HCT116 (cell line): Measurements from ENCODE around the gene GPR107. TPM values are rescaled to one million over a fixed set of nuclear protein-coding genes. Genes with fewer than 3 reads are reported as not detected.

Experiments
- ATAC-seq: fragments of 200-7000 bp; cut with Tn5 transposase; 2 replicates; pipeline ENCODE4 v1.9.1; 2020; ENCODE audit warnings: mild to moderate bottlenecking, moderate library complexity
- BruUV-seq: library from RNA; stranded (reverse); fragments of 400-500 nt; replicated peaks from 2 replicates; lab custom pipeline; 2021; lab: Mats Ljungman, UMichigan
- CTCF ChIA-PET: fragments of 300-600 bp; sonication (Branson Sonifier 250); formaldehyde crosslinking; loops from one replicate; lab custom pipeline; 2021; ENCODE audit warnings: antibody characterized with exemption; lab: Charles Lee
- POLR2A ChIA-PET: fragments of 300-600, 350-600 bp; sonication (Branson Sonifier 250); formaldehyde crosslinking; loops from one replicate; lab custom pipeline; 2021; ENCODE audit warnings: antibody characterized with exemption; lab: Charles Lee
- RAD21 ChIA-PET, 2 experiments: fragments of 300-600 bp; sonication (Branson Sonifier 250); formaldehyde crosslinking; loops; one replicate each; lab custom pipeline; 2023; ENCODE audit warnings: low total read pairs in 2 of 2; ENCODE audit not compliant: uncharacterized antibody in 2 of 2, unreplicated experiment in 2 of 2, low non-redundant PET in 1 of 2; lab: Charles Lee
- DNase-seq: peaks from one replicate; pipeline ENCODE4 v3.0.0-alpha.2; 2010; ENCODE audit warnings: low read depth, low spot score
- H2AFZ ChIP-seq: fragments of 200-600 bp; shearing (Covaris generic), sonication (generic); 2 replicates; pipeline ENCODE4 v1.6.1; 2017; ENCODE audit warnings: low read depth, mixed run types, mixed read lengths, antibody characterized with exemption, low read length; ENCODE audit not compliant: poor library complexity, severe bottlenecking
- H3K27ac ChIP-seq: 2 replicates; pipeline ENCODE4 v1.5.1; 2012; ENCODE audit warnings: low read depth, low read length
- H3K27me3 ChIP-seq: fragments of 200-600 bp; sonication (generic); 2 replicates; pipeline ENCODE4 v1.6.1; 2016; ENCODE audit warnings: mixed run types, low read length, mixed read lengths; ENCODE audit not compliant: insufficient read depth
- H3K36me3 ChIP-seq, 2 experiments: fragments of 200-500 bp in 1 of 2; fragments of 200-600 bp in 1 of 2; sonication (Bioruptor generic) in 1 of 2; sonication (generic) in 1 of 2; 2 replicates each; pipeline versions ENCODE4 v1.5.1 to v1.6.1; 2014 to 2016; ENCODE audit warnings: low read length in 2 of 2, inconsistent platforms in 1 of 2, mixed read lengths in 1 of 2, mixed run types in 1 of 2; ENCODE audit not compliant: insufficient read depth in 2 of 2, control insufficient read depth in 1 of 2
- H3K4me1 ChIP-seq, 2 experiments: fragments of 200-600 bp in 1 of 2; sonication (generic) in 1 of 2; 2 replicates each; pipeline versions ENCODE4 v1.5.1 to v1.6.1; 2012 to 2017; ENCODE audit warnings: low read length in 2 of 2, inconsistent platforms in 1 of 2, mild to moderate bottlenecking in 1 of 2, mixed read lengths in 1 of 2, mixed run types in 1 of 2, moderate library complexity in 1 of 2; ENCODE audit not compliant: insufficient read depth in 2 of 2, control insufficient read depth in 1 of 2
- H3K4me2 ChIP-seq: fragments of 200-600 bp; sonication (generic); 2 replicates; pipeline ENCODE4 v1.6.1; 2017; ENCODE audit warnings: mixed run types, low read length, mixed read lengths
- H3K4me3 ChIP-seq, 2 experiments: fragments of 200-600 bp in 1 of 2; sonication (generic) in 1 of 2; replicated peaks in 1 of 2; 2 replicates each; pipeline ENCODE4 v1.5.1; 2011 to 2016; ENCODE audit warnings: low read length in 2 of 2, control low read depth in 1 of 2, low read depth in 1 of 2, mild to moderate bottlenecking in 1 of 2, mixed read lengths in 1 of 2, mixed run types in 1 of 2
- H3K79me2 ChIP-seq: fragments of 200-600 bp; sonication (generic); 2 replicates; pipeline ENCODE4 v1.6.1; 2017; ENCODE audit warnings: mild to moderate bottlenecking, mixed run types, low read length, moderate library complexity, mixed read lengths; ENCODE audit not compliant: insufficient read depth
- H3K9ac ChIP-seq: fragments of 200-600 bp; sonication (generic); 2 replicates; pipeline ENCODE4 v1.6.1; 2016; ENCODE audit warnings: low read length, mixed read lengths
- H3K9me2 ChIP-seq: fragments of 200-600 bp; sonication (generic), shearing (Covaris generic); 2 replicates; pipeline ENCODE4 v1.6.1; 2017; ENCODE audit warnings: mixed run types, mild to moderate bottlenecking, moderate library complexity; ENCODE audit not compliant: insufficient read depth
- H3K9me3 ChIP-seq, 2 experiments: fragments of 200-500 bp in 1 of 2; fragments of 200-600 bp in 1 of 2; sonication (Bioruptor generic) in 1 of 2; sonication (generic) in 1 of 2; 2 replicates each; pipeline ENCODE4 v1.6.1; 2014 to 2017; ENCODE audit warnings: low read length in 2 of 2, mixed read lengths in 2 of 2, inconsistent platforms in 1 of 2, low read depth in 1 of 2, mild to moderate bottlenecking in 1 of 2, mixed run types in 1 of 2, moderate library complexity in 1 of 2; ENCODE audit not compliant: control insufficient read depth in 1 of 2, insufficient read depth in 1 of 2
- H4K20me1 ChIP-seq: fragments of 200-600 bp; sonication (generic), shearing (Covaris generic); 2 replicates; pipeline ENCODE4 v1.6.1; 2017; ENCODE audit warnings: mixed run types, mild to moderate bottlenecking, moderate library complexity; ENCODE audit not compliant: insufficient read depth
- ELF1 ChIP-seq: IDR thresholded peaks from 2 replicates; pipeline ENCODE4 v1.6.1; 2012; ENCODE audit warnings: low read depth, borderline replicate concordance
- EZH2 ChIP-seq: fragments of 200-600 bp; sonication (generic); IDR thresholded peaks from 2 replicates; pipeline ENCODE4 v1.6.1; 2017; ENCODE audit warnings: antibody characterized with exemption, mixed run types
- EZH2phosphoT487 ChIP-seq: fragments of 200-600 bp; IDR thresholded peaks from 2 replicates; pipeline ENCODE4 v1.6.1; 2018; ENCODE audit warnings: antibody characterized with exemption, borderline replicate concordance
- FOSL1 ChIP-seq: IDR thresholded peaks from 2 replicates; pipeline ENCODE4 v1.6.1; 2012; ENCODE audit warnings: low read depth
- JUND ChIP-seq: IDR thresholded peaks from 2 replicates; pipeline ENCODE4 v1.6.1; 2012
- MAX ChIP-seq: IDR thresholded peaks from 2 replicates; pipeline ENCODE4 v1.6.1; 2012
- POLR2A ChIP-seq: IDR thresholded peaks from 2 replicates; pipeline ENCODE4 v1.7.0; 2011; ENCODE audit warnings: borderline replicate concordance; ENCODE audit not compliant: insufficient read depth, insufficient read length; ENCODE audit errors: extremely low read depth
- POLR2AphosphoS5 ChIP-seq: IDR thresholded peaks from 2 replicates; pipeline ENCODE4 v1.6.1; 2011; ENCODE audit warnings: mild to moderate bottlenecking, low read depth, low read length, moderate library complexity
- RAD21 ChIP-seq: IDR thresholded peaks from 2 replicates; pipeline ENCODE4 v1.6.1; 2012; ENCODE audit warnings: low read depth, mild to moderate bottlenecking
- REST ChIP-seq: IDR thresholded peaks from 2 replicates; pipeline ENCODE4 v1.6.1; 2012; ENCODE audit warnings: low read depth
- TCF7L2 ChIP-seq: IDR thresholded peaks from 2 replicates; pipeline ENCODE4 v1.7.0; 2011; ENCODE audit warnings: borderline replicate concordance, inconsistent platforms; ENCODE audit not compliant: insufficient read depth, insufficient read length; ENCODE audit errors: extremely low read depth
- YY1 ChIP-seq: IDR thresholded peaks from 2 replicates; pipeline ENCODE4 v1.6.1; 2011; ENCODE audit warnings: low read length, low read depth, moderate library complexity, mild to moderate bottlenecking; ENCODE audit not compliant: insufficient replicate concordance; ENCODE audit errors: extremely low read depth
- ZFX ChIP-seq: fragments of 450-650 bp; IDR thresholded peaks from 2 replicates; pipeline ENCODE4 v1.6.1; 2017
- ZNF274 ChIP-seq: fragments of 200-500 bp; sonication (Bioruptor generic); IDR thresholded peaks from 2 replicates; pipeline ENCODE4 v1.6.1; 2014; ENCODE audit warnings: mild to moderate bottlenecking, low read depth, low read length, inconsistent platforms
- intact Hi-C: fragments of 100-400 bp; cut with micrococcal nuclease; formaldehyde crosslinking; loops from 2 replicates; pipeline ENCODE4 v1.10.0; 2022
- total RNA-seq: library from RNA; stranded (reverse); gene quantifications from one replicate; pipeline ENCODE4 v1.2.1, GENCODE V29; 2021; ENCODE audit not compliant: unreplicated experiment

The GPR107 gene
- total RNA-seq, 1 experiment from 2014 or later, result 32.5 TPM

- RAD21 ChIA-PET, result no interaction called here
- H3K4me2 ChIP-seq, result no peak overlapping the region
- TSS peak; percentile 32 for BruUV-seq
- CTCF ChIA-PET, result no interaction called here
- no peak for ATAC-seq
- POLR2A ChIA-PET, result no interaction called here
- no peaks in the 10 kb centered on the region for H4K20me1 ChIP-seq
- TF ChIP-seq POLR2AphosphoS5 (no peak), ELF1 (no peak), ZNF274 (no peak), MAX (no peak), YY1 (no peak), FOSL1 (no peak), REST (no peak), EZH2 (no peak), JUND (no peak), ZFX (no peak), RAD21 (no peak), TCF7L2 (no peak), EZH2phosphoT487 (no peak), POLR2A (no peak)
- TF ChIP-seq, all 23 proteins: peak for 0
- Histone ChIP-seq H3K4me3 (no peak overlapping the region), H3K27me3 (no peaks in the 10 kb centered on the region), H3K36me3 (peaks cover 14 to 17% of the 10 kb centered on the region in 2 experiments), H2AFZ (no peak overlapping the region), H3K9ac (no peak overlapping the region), H3K9me2 (no peaks in the 10 kb centered on the region), H3K9me3 (no peaks in the 10 kb centered on the region), H3K79me2 (0 out of 2 replicates have a peak, but pooled peaks cover under 1% of the 10 kb centered on the region), H3K4me1 (no peaks in the 10 kb centered on the region), H3K27ac (no peak overlapping the region)
- intact Hi-C loops, result no loop called here
- no peak for DNase-seq
Observed at GRCh38 chr9:130078547-130078946, 24.8 kb downstream of the GPR107 start.
